B cell (primary cell): Measurements from ENCODE around the gene KRT28. TPM values are rescaled to one million over a fixed set of nuclear protein-coding genes. Genes with fewer than 3 reads are reported as not detected.
"Not testable (repeated sequence)": the region's sequence is repeated elsewhere in the genome, so short reads cannot be mapped to it uniquely, and the experiment has no call there.

Source experiments
- ATAC-seq: fragments of 200-7000 bp; cut with Tn5 transposase; one replicate; pipeline ENCODE4 v1.10.0; 2021; ENCODE audit warnings: low read depth, mild to moderate bottlenecking, moderate number of reproducible peaks, moderate library complexity
- CTCF ChIA-PET: fragments of 350-600 bp; sonication (Branson Sonifier 250); formaldehyde crosslinking; loops from one replicate; lab custom pipeline; 2021; ENCODE audit warnings: antibody characterized with exemption, inconsistent platforms; lab: Charles Lee
- POLR2A ChIA-PET: fragments of 350-600 bp; sonication (Branson Sonifier 250); formaldehyde crosslinking; loops from one replicate; lab custom pipeline; 2021; ENCODE audit warnings: antibody characterized with exemption; lab: Charles Lee
- DNase-seq: peaks from one replicate; pipeline ENCODE4 v3.0.0; 2013
- H2AFZ ChIP-seq: 2 replicates; pipeline ENCODE4 v1.6.1; 2012; ENCODE audit warnings: mild to moderate bottlenecking, low read depth, low read length; ENCODE audit not compliant: insufficient read depth, poor library complexity, severe bottlenecking
- H3K27ac ChIP-seq, 2 donors: 1 replicate in 1 of 2; 2 replicates in 1 of 2; pipeline ENCODE4 v1.5.1; 2012 to 2013; ENCODE audit warnings: low read length in 2 of 2, mild to moderate bottlenecking in 2 of 2, moderate library complexity in 1 of 2
- H3K27me3 ChIP-seq, 4 experiments: fragments of 200-600 bp in 1 of 4; sonication (generic) in 1 of 4; replicated peaks in 1 of 4; 1 replicate in 2 of 4; 2 replicates in 2 of 4; pipeline versions ENCODE4 v1.6.1 to v1.7.0; 2013 to 2016; ENCODE audit warnings: low read length in 3 of 4, mild to moderate bottlenecking in 2 of 4, mixed read lengths in 1 of 4, moderate library complexity in 1 of 4; ENCODE audit not compliant: insufficient read depth in 4 of 4, control insufficient read depth in 3 of 4; ENCODE audit errors: control extremely low read depth in 1 of 4
- H3K36me3 ChIP-seq, 2 experiments: replicated peaks in 1 of 2; 1 replicate in 1 of 2; 2 replicates in 1 of 2; pipeline versions ENCODE4 v1.6.1 to v1.7.1; 2013; ENCODE audit warnings: low read length in 1 of 2; ENCODE audit not compliant: insufficient read depth in 2 of 2, control insufficient read depth in 1 of 2; ENCODE audit errors: control extremely low read depth in 1 of 2, extremely low read depth in 1 of 2
- H3K4me1 ChIP-seq, 2 donors: fragments of 200-600 bp in 1 of 2; sonication (generic) in 1 of 2; 1 replicate in 1 of 2; 2 replicates in 1 of 2; pipeline versions ENCODE4 v1.5.1 to v1.6.1; 2013 to 2017; ENCODE audit warnings: low read length in 2 of 2; ENCODE audit not compliant: control insufficient read depth in 2 of 2, insufficient read depth in 2 of 2
- H3K4me2 ChIP-seq: replicated peaks from 2 replicates; pipeline ENCODE3; 2012; ENCODE audit warnings: mild to moderate bottlenecking, low read depth, low read length; ENCODE audit not compliant: poor library complexity, severe bottlenecking
- H3K4me3 ChIP-seq, 5 experiments: fragments of 200-600 bp in 1 of 5; sonication (generic) in 1 of 5; 1 replicate in 3 of 5; 2 replicates in 2 of 5; pipeline versions ENCODE4 v1.5.1 to v1.7.0; 2011 to 2016; ENCODE audit warnings: low read length in 4 of 5, mild to moderate bottlenecking in 4 of 5, low read depth in 2 of 5, control low read depth in 1 of 5, moderate library complexity in 1 of 5; ENCODE audit not compliant: insufficient read depth in 1 of 5; ENCODE audit errors: control extremely low read depth in 1 of 5, extremely low read depth in 1 of 5
- H3K79me2 ChIP-seq: fragments of 200-600 bp; sonication (generic); one replicate; pipeline ENCODE4 v1.6.0; 2016; ENCODE audit warnings: low read length; ENCODE audit not compliant: control insufficient read depth, insufficient read depth
- H3K9ac ChIP-seq: fragments of 200-600 bp; sonication (generic); 2 replicates; pipeline ENCODE4 v1.6.1; 2017; ENCODE audit warnings: mild to moderate bottlenecking, low read length, moderate library complexity
- H3K9me3 ChIP-seq, 3 donors: one replicate each; pipeline versions ENCODE4 v1.6.1 to v1.7.1; 2013; ENCODE audit warnings: low read length in 2 of 3; ENCODE audit not compliant: control insufficient read depth in 2 of 3, insufficient read depth in 1 of 3; ENCODE audit errors: control extremely low read depth in 1 of 3
- H4K20me1 ChIP-seq: 2 replicates; pipeline ENCODE4 v1.6.0; 2012; ENCODE audit warnings: mild to moderate bottlenecking, low read length; ENCODE audit not compliant: insufficient read depth, control insufficient read depth, poor library complexity, severe bottlenecking
- H3K27ac Mint-ChIP-seq: one replicate; pipeline ENCODE4 v1.8.0; 2021; ENCODE audit warnings: mixed read lengths
- H3K27me3 Mint-ChIP-seq: one replicate; pipeline ENCODE4 v1.8.0; 2021; ENCODE audit warnings: mixed read lengths
- H3K4me1 Mint-ChIP-seq: one replicate; pipeline ENCODE4 v1.8.0; 2021; ENCODE audit warnings: mixed read lengths
- H3K4me3 Mint-ChIP-seq: one replicate; pipeline ENCODE4 v1.8.0; 2021; ENCODE audit warnings: mixed read lengths
- H3K9me3 Mint-ChIP-seq: one replicate; pipeline ENCODE4 v1.8.0; 2022; ENCODE audit warnings: mixed read lengths; ENCODE audit not compliant: insufficient read depth
- CTCF ChIP-seq: fragments of 200-600 bp; IDR thresholded peaks from one replicate; pipeline ENCODE4 v1.8.0; 2022; ENCODE audit warnings: antibody characterized with exemption, mild to moderate bottlenecking
- EZH2 ChIP-seq: IDR thresholded peaks from 2 replicates; pipeline ENCODE4 v1.6.1; 2012; ENCODE audit warnings: borderline replicate concordance, low read depth, mild to moderate bottlenecking, moderate library complexity, low read length; ENCODE audit not compliant: insufficient read depth, poor library complexity, severe bottlenecking
- WGBS: methylation state at CpG from one replicate; pipeline ENCODE4 v1.1.5; 2013; ENCODE audit warnings: missing lambda C conversion rate; ENCODE audit not compliant: insufficient coverage; 5-methylcytosine and 5-hydroxymethylcytosine counted together
- intact Hi-C: fragments of 100-400 bp; cut with micrococcal nuclease; formaldehyde crosslinking; loops from one replicate; pipeline ENCODE4 v1.10.0; 2022
- polyA plus RNA-seq: library from polyadenylated mRNA; depleted of rRNA; stranded (reverse); fragments of >200 nt; gene quantifications from 2 replicates; pipeline ENCODE4 v1.2.3, GENCODE V29; 2012
- total RNA-seq, 2 donors: library from RNA; stranded (reverse); fragments of 120-200 nt in 1 of 2; gene quantifications; 1 replicate in 1 of 2; 2 replicates in 1 of 2; pipeline versions ENCODE4 v1.2.3 to v1.2.4, GENCODE V29; 2013 to 2022

KRT28 gene
- total and polyA plus RNA-seq, 2 donors (not counting 1 experiment from before 2014, with no cell fraction given): not detected

GRCh38 chr17:40816569-40816968 lies 16.8 kb upstream of the KRT28 start:
- TF ChIP-seq CTCF: no peak
- TF ChIP-seq EZH2: no peak
- CTCF ChIA-PET: interaction anchor here (0.9 to 1.3 kb wide), 3 partner anchors 13 to 846 kb away, joined by 3 to 5 read pairs (median 3); no protein-coding TSS in a partner anchor
- Histone ChIP-seq H3K9me3 (peaks cover 0 to 4% (median 3%) of the 10 kb centered on the region in 3 donors), H3K36me3 (peaks cover 0 to 12% of the 10 kb centered on the region in 2 experiments), H3K4me3 (no peak overlapping the region), H3K79me2 (no peaks in the 10 kb centered on the region), H3K9ac (no peak overlapping the region), H3K4me1 (peaks cover 8 to 13% of the 10 kb centered on the region in 2 donors), H3K27me3 (peaks cover 0 to 16% (median 12%) of the 10 kb centered on the region in 4 experiments), H3K4me2 (no peak overlapping the region), H2AFZ (no peak overlapping the region), H3K27ac (no peak overlapping the region), H4K20me1 (no peaks in the 10 kb centered on the region)
- no peak for DNase-seq
- 100% methylated on average over 1 of the region's 3 CpGs for WGBS
- Mint-ChIP-seq H3K27me3 (peaks cover 29% of the 10 kb centered on the region), H3K4me1 (peaks cover 17% of the 10 kb centered on the region), H3K9me3 (peaks cover 6% of the 10 kb centered on the region), H3K27ac (no peak overlapping the region), H3K4me3 (no peak overlapping the region)
- ATAC-seq: no peak
- POLR2A ChIA-PET: no interaction called here
- intact Hi-C loops: loop anchor here (5.0 to 10.0 kb wide), 4 partner anchors 252 to 1366 kb away; partner anchors contain the start of genes CCR7, DNAJC7 and KCNH4

GRCh38 chr17:40815381-40815780 lies 15.6 kb upstream of the KRT28 start:
- Histone ChIP-seq H3K27ac (no peak overlapping the region), H3K4me2 (no peak overlapping the region), H3K9ac (no peak overlapping the region), H3K79me2 (no peaks in the 10 kb centered on the region), H3K9me3 (peaks cover 0 to 4% (median 3%) of the 10 kb centered on the region in 3 donors), H4K20me1 (no peaks in the 10 kb centered on the region), H3K4me3 (no peak overlapping the region), H3K4me1 (peaks cover 8 to 13% of the 10 kb centered on the region in 2 donors), H3K36me3 (peaks cover 0 to 12% of the 10 kb centered on the region in 2 experiments), H3K27me3 (peaks cover 0 to 26% (median 16%) of the 10 kb centered on the region in 4 experiments), H2AFZ (no peak overlapping the region)
- Mint-ChIP-seq H3K27ac (no peak overlapping the region), H3K27me3 (peaks cover 34% of the 10 kb centered on the region), H3K9me3 (peaks cover 6% of the 10 kb centered on the region), H3K4me1 (peaks cover 17% of the 10 kb centered on the region), H3K4me3 (no peak overlapping the region)
- WGBS: no CpG with 5 or more reads among the region's 1 CpG
- intact Hi-C loops: loop anchor here (5.0 to 10.0 kb wide), 4 partner anchors 251 to 1367 kb away; partner anchors contain the start of genes CCR7, DNAJC7 and KCNH4
- no peak for TF ChIP-seq CTCF
- no peak for TF ChIP-seq EZH2
- ATAC-seq: no peak
- no peak for DNase-seq
- ChIA-PET POLR2A (no interaction called here), CTCF (interaction anchor here (1.1 to 1.4 kb wide), 4 partner anchors 10 to 848 kb away, joined by 3 to 5 read pairs (median 4); no protein-coding TSS in a partner anchor)

- H3K4me3 Mint-ChIP-seq, POLR2A ChIA-PET, ATAC-seq, H4K20me1 ChIP-seq, H3K9me3 ChIP-seq, H3K27ac ChIP-seq, H2AFZ ChIP-seq, H3K4me2 ChIP-seq, DNase-seq, H3K9ac ChIP-seq, H3K4me3 ChIP-seq, H3K9me3 Mint-ChIP-seq, H3K79me2 ChIP-seq, H3K27ac Mint-ChIP-seq: not testable (repeated sequence)
- intact Hi-C loops: loop anchor here (5.0 to 10.0 kb wide), 4 partner anchors 250 to 1368 kb away; partner anchors contain the start of genes CCR7, DNAJC7 and KCNH4
- WGBS: no CpG with 5 or more reads among the region's 3 CpGs
- Histone ChIP-seq H3K27me3 (peaks cover 0 to 29% (median 21%) of the 10 kb centered on the region in 4 experiments), H3K36me3 (peaks cover 0 to 12% of the 10 kb centered on the region in 2 experiments), H3K4me1 (peaks cover 8 to 13% of the 10 kb centered on the region in 2 donors)
- H3K27me3 Mint-ChIP-seq: peaks cover 42% of the 10 kb centered on the region
- CTCF ChIA-PET: interaction anchor here (1.1 to 1.4 kb wide), 2 partner anchors 10 to 848 kb away, joined by 3 to 5 read pairs; no protein-coding TSS in a partner anchor
- H3K4me1 Mint-ChIP-seq: peaks cover 13% of the 10 kb centered on the region
Observed at GRCh38 chr17:40814657-40815056, 14.9 kb upstream of the KRT28 start.
